ENCODE measurements around the gene CCDC187.

Gene CCDC187

GRCh38 chr9:136204838-136205706, 98.8 kb downstream of the CCDC187 start, which contains the start of gene LHX3:
LHX3 (minus strand) TSS chr9:136205128; CDS start chr9:136205012, 116 bp downstream.
- DNase-seq (ENCODE audit: low spot score): peak; percentile 62

GRCh38 chr9:136204145-136204805, 99.6 kb downstream of the CCDC187 start:
- DNase-seq (ENCODE audit: low spot score): no peak

- DNase-seq (ENCODE audit: low spot score): no peak
Observed at GRCh38 chr9:136203408-136204144, 100.3 kb downstream of the CCDC187 start.

DNA sequence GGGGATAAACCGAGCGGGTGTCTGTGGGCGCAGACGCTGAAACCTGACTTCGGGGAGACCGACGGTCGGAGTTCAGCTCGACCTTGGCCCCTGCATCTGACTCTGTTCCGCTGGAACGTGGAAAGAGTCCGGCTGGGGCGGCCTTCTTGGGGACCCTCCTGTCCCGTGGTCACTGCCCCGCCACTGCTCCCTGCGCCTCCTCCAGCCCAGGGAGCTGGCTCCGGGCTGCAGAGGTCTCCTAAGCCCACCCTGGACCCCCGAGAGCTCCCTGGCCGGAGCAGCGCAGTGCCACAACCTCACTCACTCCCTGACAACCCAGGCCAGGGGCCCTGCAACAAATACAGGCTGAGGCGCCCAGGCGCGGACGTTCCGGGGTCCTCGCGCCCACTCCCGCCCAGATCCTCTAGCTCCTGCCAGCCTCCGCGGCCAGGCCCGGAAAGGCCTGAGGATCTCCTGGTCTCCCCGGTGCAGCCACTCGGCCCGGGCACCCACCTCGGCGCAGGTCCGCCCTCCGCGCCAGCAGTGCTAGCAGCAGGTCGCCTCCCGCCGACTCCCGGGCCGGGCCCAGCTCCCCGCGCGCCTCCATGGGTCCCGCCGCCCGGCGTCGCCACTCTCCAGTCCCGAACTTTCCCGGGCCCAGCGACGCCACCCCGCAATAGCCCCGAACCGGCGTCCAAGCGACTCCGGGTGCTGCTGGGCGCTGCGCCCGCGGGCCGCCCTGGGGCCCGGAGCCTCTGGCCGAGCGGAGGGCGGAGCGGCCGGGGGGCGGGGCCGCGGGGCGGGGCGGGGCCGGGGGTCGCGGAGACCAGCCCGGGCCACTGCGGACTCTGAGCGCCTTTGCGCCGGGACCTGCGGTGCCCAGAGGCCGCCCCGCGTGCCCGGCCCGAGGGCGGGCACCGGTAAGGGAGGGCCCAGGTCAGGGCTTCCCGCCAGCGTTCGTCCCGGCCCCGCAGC, 101.2 kb downstream of the CCDC187 start:
- DNase-seq (ENCODE audit: low spot score): no peak

GRCh38 chr9:136201609-136202453, 102.1 kb downstream of the CCDC187 start:
- peak; percentile 58 for DNase-seq (ENCODE audit: low spot score)

GRCh38 chr9:136201174-136201573, 102.7 kb downstream of the CCDC187 start:
- DNase-seq (ENCODE audit: low spot score): no peak

GRCh38 chr9:136200424-136200823, 103.5 kb downstream of the CCDC187 start:
- DNase-seq (ENCODE audit: low spot score): no peak

Measured in AG08395 (cell line).